Caco-2 (cell line): Measurements from ENCODE around the gene SIAE. TPM values are rescaled to one million over a fixed set of nuclear protein-coding genes. Genes with fewer than 3 reads are reported as not detected.

Source experiments
- BruUV-seq: library from RNA; stranded (reverse); fragments of 400-500 nt; replicated peaks from 2 replicates; lab custom pipeline; 2021; lab: Mats Ljungman, UMichigan
- CTCF ChIA-PET: fragments of 300-600 bp; sonication (Branson Sonifier 250); formaldehyde crosslinking; loops from one replicate; lab custom pipeline; 2022; ENCODE audit warnings: antibody characterized with exemption; lab: Charles Lee
- POLR2A ChIA-PET: fragments of 300-600 bp; sonication (Branson Sonifier 250); formaldehyde crosslinking; loops from one replicate; lab custom pipeline; 2022; ENCODE audit warnings: antibody characterized with exemption; lab: Charles Lee
- DNase-seq, 2 experiments: peaks; one replicate each; pipeline versions ENCODE4 v3.0.0 to v3.0.0-alpha.2; 2020 to 2022
- H3K27me3 ChIP-seq: replicated peaks from 2 replicates; pipeline ENCODE4 v1.6.0; 2011; ENCODE audit warnings: low read length; ENCODE audit not compliant: control insufficient read depth, insufficient read depth
- H3K36me3 ChIP-seq: 2 replicates; pipeline ENCODE4 v1.5.1; 2011; ENCODE audit warnings: low read length; ENCODE audit not compliant: control insufficient read depth, insufficient read depth
- H3K4me1 ChIP-seq: fragments of 250-450 bp; sonication (Bioruptor Pico); 2 replicates; pipeline ENCODE4 v1.5.1; 2020; ENCODE audit warnings: mild to moderate bottlenecking
- H3K4me3 ChIP-seq: 2 replicates; pipeline ENCODE4 v1.5.1; 2011; ENCODE audit warnings: low read depth, mild to moderate bottlenecking, control low read depth, low read length
- H3K9me3 ChIP-seq: fragments of 250-450 bp; sonication (Bioruptor Pico); 2 replicates; pipeline ENCODE4 v1.5.1; 2020; ENCODE audit warnings: mild to moderate bottlenecking, moderate library complexity
- H3K27ac Mint-ChIP-seq: one replicate; pipeline ENCODE4 v1.8.0; 2022; ENCODE audit warnings: mixed read lengths; ENCODE audit not compliant: unreplicated experiment
- H3K27me3 Mint-ChIP-seq: one replicate; pipeline ENCODE4 v1.8.0; 2022; ENCODE audit warnings: mixed read lengths; ENCODE audit not compliant: insufficient read depth, unreplicated experiment
- H3K36me3 Mint-ChIP-seq: one replicate; pipeline ENCODE4 v1.8.0; 2022; ENCODE audit warnings: mild to moderate bottlenecking, mixed read lengths; ENCODE audit not compliant: insufficient read depth, unreplicated experiment
- H3K4me1 Mint-ChIP-seq: one replicate; pipeline ENCODE4 v1.8.0; 2022; ENCODE audit warnings: low read depth, mixed read lengths; ENCODE audit not compliant: unreplicated experiment
- H3K4me3 Mint-ChIP-seq: one replicate; pipeline ENCODE4 v1.8.0; 2022; ENCODE audit warnings: mild to moderate bottlenecking, moderate library complexity, mixed read lengths; ENCODE audit not compliant: unreplicated experiment
- H3K9me3 Mint-ChIP-seq: one replicate; pipeline ENCODE4 v1.8.0; 2022; ENCODE audit warnings: mixed read lengths; ENCODE audit not compliant: unreplicated experiment
- CTCF ChIP-seq, 2 experiments: fragments of 200-600 bp in 1 of 2; IDR thresholded peaks; 1 replicate in 1 of 2; 2 replicates in 1 of 2; pipeline versions ENCODE4 v1.5.1 to v1.8.0; 2011 to 2022; ENCODE audit warnings: antibody characterized with exemption in 1 of 2, control low read depth in 1 of 2, inconsistent platforms in 1 of 2, low read depth in 1 of 2, low read length in 1 of 2, mild to moderate bottlenecking in 1 of 2, moderate library complexity in 1 of 2; ENCODE audit not compliant: insufficient read depth in 1 of 2, severe bottlenecking in 1 of 2, unreplicated experiment in 1 of 2
- intact Hi-C: fragments of 100-400 bp; cut with micrococcal nuclease; formaldehyde crosslinking; loops from one replicate; pipeline ENCODE4 v1.10.0; 2022; ENCODE audit not compliant: unreplicated experiment
- total RNA-seq: library from RNA; stranded (reverse); gene quantifications from 2 replicates; pipeline ENCODE4 v1.2.3, GENCODE V29; 2022

SIAE gene
- total RNA-seq, 1 experiment from 2014 or later, result 33.7 TPM

GRCh38 chr11:124693142-124693541 is 19.6 kb upstream of the SIAE start:
- Mint-ChIP-seq H3K9me3 (no peaks in the 10 kb centered on the region), H3K4me1 (no peaks in the 10 kb centered on the region), H3K4me3 (no peak overlapping the region), H3K27ac (no peak overlapping the region), H3K27me3 (no peaks in the 10 kb centered on the region), H3K36me3 (no peaks in the 10 kb centered on the region)
- intact Hi-C loops, result no loop called here
- DNase-seq, result no peak
- BruUV-seq, result no TSS peak
- ChIA-PET POLR2A (no interaction called here), CTCF (no interaction called here)
- Histone ChIP-seq H3K4me3 (no peak overlapping the region), H3K36me3 (no peaks in the 10 kb centered on the region), H3K9me3 (peaks cover 4% of the 10 kb centered on the region; the same call in 1 of the 2 replicates), H3K27me3 (no peaks in the 10 kb centered on the region; the same call in 1 of the 2 replicates), H3K4me1 (no peaks in the 10 kb centered on the region)
- TF ChIP-seq CTCF (IDR thresholded peaks at IDR 0.05; ENCODE audit: insufficient read depth in 1 of 2, low read depth in 1 of 2, low read length in 1 of 2, severe bottlenecking in 1 of 2, unreplicated experiment in 1 of 2), result no peak

GRCh38 chr11:124682443-124682842 is 8.9 kb upstream of the SIAE start:
- no peak for TF ChIP-seq CTCF (IDR thresholded peaks at IDR 0.05; ENCODE audit: insufficient read depth in 1 of 2, low read depth in 1 of 2, low read length in 1 of 2, severe bottlenecking in 1 of 2, unreplicated experiment in 1 of 2)
- Mint-ChIP-seq H3K4me3 (no peak overlapping the region), H3K36me3 (no peaks in the 10 kb centered on the region), H3K4me1 (no peaks in the 10 kb centered on the region), H3K27me3 (peaks cover 9% of the 10 kb centered on the region), H3K9me3 (peaks cover 26% of the 10 kb centered on the region), H3K27ac (no peak overlapping the region)
- no peaks in the 10 kb centered on the region for H3K36me3 ChIP-seq
- intact Hi-C loops, result no loop called here
- CTCF ChIA-PET, result no interaction called here
- no peaks in the 10 kb centered on the region for H3K27me3 ChIP-seq
- no TSS peak for BruUV-seq
- no peak overlapping the region for H3K4me3 ChIP-seq
- H3K9me3 ChIP-seq, result peaks cover 25% of the 10 kb centered on the region
- DNase-seq, result no peak
- no peaks in the 10 kb centered on the region for H3K4me1 ChIP-seq
- POLR2A ChIA-PET, result no interaction called here

GRCh38 chr11:124681421-124681820 is 7.9 kb upstream of the SIAE start:
- Histone ChIP-seq H3K4me1 (no peaks in the 10 kb centered on the region), H3K4me3 (no peak overlapping the region), H3K27me3 (no peaks in the 10 kb centered on the region), H3K9me3 (peaks cover 23% of the 10 kb centered on the region), H3K36me3 (no peaks in the 10 kb centered on the region)
- H3K9me3 Mint-ChIP-seq, result peaks cover 17% of the 10 kb centered on the region
- intact Hi-C loops, result no loop called here
- DNase-seq, result no peak
- no peak overlapping the region for H3K27ac Mint-ChIP-seq
- BruUV-seq, result no TSS peak
- POLR2A ChIA-PET, result no interaction called here
- peaks cover 4% of the 10 kb centered on the region for H3K27me3 Mint-ChIP-seq
- TF ChIP-seq CTCF (IDR thresholded peaks at IDR 0.05; ENCODE audit: insufficient read depth in 1 of 2, low read depth in 1 of 2, low read length in 1 of 2, severe bottlenecking in 1 of 2, unreplicated experiment in 1 of 2), result no peak
- no peaks in the 10 kb centered on the region for H3K4me1 Mint-ChIP-seq
- CTCF ChIA-PET, result no interaction called here
- no peak overlapping the region for H3K4me3 Mint-ChIP-seq
- no peaks in the 10 kb centered on the region for H3K36me3 Mint-ChIP-seq
